ENCODE data around the gene KAT7. TPM values are rescaled to one million over a fixed set of nuclear protein-coding genes. Genes with fewer than 3 reads are reported as not detected.
A peak's percentile ranks its signal among the peaks of the same experiment; 100 is the strongest.

Gene KAT7
- polyA plus RNA-seq, 2 donors = 5.7 to 11.8 TPM

DNA sequence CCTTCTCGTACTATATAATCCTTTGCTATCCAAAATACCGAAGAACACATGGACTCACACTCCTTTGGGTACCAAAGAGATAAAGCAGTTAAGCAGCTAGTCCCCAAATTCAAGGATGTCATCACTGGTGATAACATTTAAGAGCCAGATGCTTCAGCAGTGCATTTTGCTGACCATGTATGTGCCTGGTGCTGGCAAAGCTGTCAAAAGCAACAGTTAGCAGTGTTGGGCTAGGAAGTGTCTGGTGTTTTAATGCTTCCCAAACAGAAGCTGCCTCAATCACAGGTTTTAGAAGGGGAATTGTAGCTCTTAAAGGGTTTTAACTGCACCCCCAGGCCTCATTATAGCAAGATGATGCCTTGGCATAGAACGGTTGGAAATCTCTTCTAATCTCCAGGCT is 29.3 kb upstream of the KAT7 start:
- no peaks in the 10 kb centered on the region for H3K27me3 ChIP-seq (ENCODE audit: control insufficient read depth in 1 of 2, insufficient read depth in 2 of 2, low read length in 2 of 2)
- peaks cover 0 to 11% of the 10 kb centered on the region in 2 donors for H3K4me1 ChIP-seq (ENCODE audit: control insufficient read depth in 2 of 2, insufficient read depth in 2 of 2, low read length in 1 of 2)
- H3K4me3 ChIP-seq (ENCODE audit: low read depth in 1 of 2, low read length in 2 of 2) = no peak overlapping the region
- H3K9me3 ChIP-seq (ENCODE audit: control insufficient read depth in 2 of 2, insufficient read depth in 1 of 2, low read depth in 1 of 2, low read length in 1 of 2) = no peaks in the 10 kb centered on the region
- no peak overlapping the region for H3K27ac ChIP-seq (ENCODE audit: low read depth in 2 of 2, low read length in 1 of 2)
- no peaks in the 10 kb centered on the region for H3K36me3 ChIP-seq (ENCODE audit: control insufficient read depth in 2 of 2, insufficient read depth in 2 of 2, low read length in 1 of 2)
- 73 to 79% methylated on average over 3 of the region's 3 CpGs for WGBS, 2 donors

DNA sequence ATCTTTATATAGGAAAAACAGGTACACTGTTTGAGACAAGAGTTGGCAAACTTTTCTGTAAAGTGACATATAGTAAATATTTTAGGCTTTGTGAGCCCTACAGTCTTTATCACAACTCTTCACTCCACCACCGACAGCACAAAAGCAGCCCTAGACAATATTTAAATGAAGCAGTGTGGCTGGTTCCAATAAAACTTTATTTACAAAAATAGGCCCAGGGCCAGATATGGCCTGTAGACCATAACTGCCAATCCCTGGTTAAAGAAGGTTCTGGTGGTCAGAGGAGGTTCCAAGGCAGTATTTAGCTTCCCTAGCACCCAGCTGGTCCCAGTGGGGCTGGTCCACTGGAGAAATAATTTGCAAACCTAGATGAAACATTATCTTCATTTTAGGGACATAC is 28.2 kb upstream of the KAT7 start:
- Histone ChIP-seq H3K9me3 (ENCODE audit: control insufficient read depth in 2 of 2, insufficient read depth in 1 of 2, low read depth in 1 of 2, low read length in 1 of 2) (no peaks in the 10 kb centered on the region), H3K27ac (ENCODE audit: low read depth in 2 of 2, low read length in 1 of 2) (no peak overlapping the region), H3K4me1 (ENCODE audit: control insufficient read depth in 2 of 2, insufficient read depth in 2 of 2, low read length in 1 of 2) (peaks cover 0 to 11% of the 10 kb centered on the region in 2 donors), H3K27me3 (ENCODE audit: control insufficient read depth in 1 of 2, insufficient read depth in 2 of 2, low read length in 2 of 2) (no peaks in the 10 kb centered on the region), H3K36me3 (ENCODE audit: control insufficient read depth in 2 of 2, insufficient read depth in 2 of 2, low read length in 1 of 2) (no peaks in the 10 kb centered on the region), H3K4me3 (ENCODE audit: low read depth in 1 of 2, low read length in 2 of 2) (no peak overlapping the region)
- WGBS, 2 donors = 71 to 86% methylated on average over 1 of the region's 1 CpG

DNA sequence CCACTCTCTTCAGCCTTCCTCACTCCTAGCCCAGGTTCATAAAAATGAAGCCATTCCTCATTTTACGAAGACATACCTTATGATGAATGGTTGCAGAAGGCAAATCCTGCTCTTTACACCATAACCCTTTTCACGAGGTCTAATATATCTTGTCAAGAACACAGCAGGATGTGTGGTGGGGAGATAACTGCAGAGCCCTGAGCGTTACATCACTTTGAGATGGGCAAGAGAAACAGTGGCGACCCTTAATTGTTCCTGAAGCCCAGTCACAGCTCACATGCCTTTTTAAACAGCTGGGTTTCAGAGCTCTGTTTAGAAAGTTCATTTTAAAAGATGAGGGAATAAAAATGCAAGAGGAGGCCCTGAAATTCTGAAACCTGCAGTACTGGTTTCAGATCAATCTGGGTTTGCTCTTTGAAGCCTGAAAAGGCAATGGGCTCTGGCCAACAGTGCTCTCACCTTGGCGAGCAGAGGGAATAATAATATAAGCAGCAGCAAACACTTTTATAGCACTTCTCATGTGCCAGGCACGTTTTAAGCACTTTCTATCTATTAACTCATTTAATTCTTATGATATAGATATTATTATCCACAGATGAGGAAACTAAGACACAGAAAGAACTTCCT is 27.4 kb upstream of the KAT7 start:
- H3K27me3 ChIP-seq (ENCODE audit: control insufficient read depth in 1 of 2, insufficient read depth in 2 of 2, low read length in 2 of 2) = no peaks in the 10 kb centered on the region
- no peak overlapping the region for H3K4me3 ChIP-seq (ENCODE audit: low read depth in 1 of 2, low read length in 2 of 2)
- no peaks in the 10 kb centered on the region for H3K36me3 ChIP-seq (ENCODE audit: control insufficient read depth in 2 of 2, insufficient read depth in 2 of 2, low read length in 1 of 2)
- H3K9me3 ChIP-seq (ENCODE audit: control insufficient read depth in 2 of 2, insufficient read depth in 1 of 2, low read depth in 1 of 2, low read length in 1 of 2) = no peaks in the 10 kb centered on the region
- 50 to 59% methylated on average over 6 of the region's 6 CpGs for WGBS, 2 donors
- no peak overlapping the region for H3K27ac ChIP-seq (ENCODE audit: low read depth in 2 of 2, low read length in 1 of 2)
- peaks cover 0 to 11% of the 10 kb centered on the region in 2 donors for H3K4me1 ChIP-seq (ENCODE audit: control insufficient read depth in 2 of 2, insufficient read depth in 2 of 2, low read length in 1 of 2)

DNA sequence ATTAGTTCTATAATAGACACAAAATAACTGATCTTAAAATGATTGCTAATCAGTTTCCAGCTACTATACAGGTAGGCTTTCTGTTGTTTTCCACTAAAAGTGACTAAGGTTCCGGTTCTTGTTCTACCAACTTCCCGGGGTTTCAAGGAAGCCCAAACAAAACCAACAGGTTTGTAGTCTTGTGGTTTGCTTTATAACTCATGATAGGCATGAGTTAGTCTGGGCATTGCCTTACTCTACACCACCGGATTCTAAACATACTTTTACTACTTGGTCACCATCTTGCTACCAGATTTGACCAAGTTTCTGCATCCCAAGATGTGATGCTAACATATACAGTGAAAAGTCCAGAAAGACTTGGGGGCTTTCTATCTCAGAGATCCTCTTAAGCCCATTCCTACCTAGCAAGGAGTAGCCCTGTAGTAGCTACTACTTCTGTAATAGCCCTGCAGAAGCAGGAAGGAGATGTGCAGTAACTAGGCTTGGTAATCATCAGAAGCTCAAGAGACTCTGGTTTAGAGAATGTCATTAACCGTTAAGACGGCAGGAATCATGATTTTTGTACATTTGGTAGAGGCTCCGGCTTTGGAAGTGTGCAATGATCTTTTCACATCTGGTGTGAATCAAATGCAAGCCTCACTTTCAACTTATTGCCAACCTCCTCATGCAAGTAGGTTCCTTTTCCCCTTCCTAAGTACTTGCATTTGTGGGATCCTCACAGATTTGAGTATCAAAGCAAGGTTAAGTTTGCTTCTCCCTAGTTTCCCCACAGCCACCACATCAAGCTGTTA is 26.1 kb upstream of the KAT7 start:
- Histone ChIP-seq H3K9me3 (ENCODE audit: control insufficient read depth in 2 of 2, insufficient read depth in 1 of 2, low read depth in 1 of 2, low read length in 1 of 2) (no peaks in the 10 kb centered on the region), H3K4me1 (ENCODE audit: control insufficient read depth in 2 of 2, insufficient read depth in 2 of 2, low read length in 1 of 2) (peaks cover 0 to 9% of the 10 kb centered on the region in 2 donors), H3K4me3 (ENCODE audit: low read depth in 1 of 2, low read length in 2 of 2) (peak overlapping the region in 1 of 2 donors; percentile 91), H3K36me3 (ENCODE audit: control insufficient read depth in 2 of 2, insufficient read depth in 2 of 2, low read length in 1 of 2) (no peaks in the 10 kb centered on the region), H3K27ac (ENCODE audit: low read depth in 2 of 2, low read length in 1 of 2) (peak overlapping the region in 1 of 2 donors; percentile 31), H3K27me3 (ENCODE audit: control insufficient read depth in 1 of 2, insufficient read depth in 2 of 2, low read length in 2 of 2) (no peaks in the 10 kb centered on the region)
- 56 to 64% methylated on average over 6 of the region's 6 CpGs for WGBS, 2 donors

DNA sequence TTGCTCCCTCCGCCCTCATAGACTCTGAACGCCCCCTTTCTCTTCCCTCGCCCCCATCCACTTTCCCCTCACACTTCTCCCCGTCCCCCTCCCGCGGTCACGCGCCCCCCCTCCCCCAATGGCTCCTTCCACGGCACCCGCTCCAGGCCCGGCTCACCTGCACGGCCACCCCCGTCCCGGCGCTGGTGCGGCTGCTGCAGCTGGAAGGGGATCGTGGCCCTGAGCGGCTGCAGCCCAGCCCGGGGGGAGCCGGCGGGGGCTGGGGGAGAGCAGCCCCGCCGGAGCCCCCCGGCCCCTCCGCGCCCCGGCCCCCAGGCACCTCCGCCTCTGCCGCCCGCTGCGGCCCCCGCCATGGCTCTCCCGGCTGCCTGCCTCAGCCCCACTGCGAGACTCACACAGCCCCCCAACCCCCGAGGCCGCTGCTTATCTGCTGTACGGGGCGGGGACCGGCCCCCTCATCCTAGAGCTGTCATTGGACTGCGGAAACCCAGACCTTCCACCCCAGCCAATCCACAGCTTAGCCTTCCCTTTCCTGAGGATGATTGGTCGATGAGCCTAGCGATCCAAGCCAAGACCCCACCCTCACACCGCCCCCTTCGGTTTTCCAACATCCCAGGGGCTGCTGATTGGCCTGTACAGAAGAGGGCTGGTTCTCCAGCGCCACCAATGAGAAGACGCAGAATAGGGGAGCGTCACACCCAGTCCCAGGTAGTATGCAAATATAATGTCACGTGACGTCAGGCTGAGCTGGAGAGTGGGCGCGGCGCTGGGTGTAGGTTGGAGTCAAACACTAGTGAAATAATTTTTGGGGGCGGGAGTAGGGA is 24.5 kb upstream of the KAT7 start, which contains the start of gene FAM117A:
Gene FAM117A, minus strand, starts transcription at position 397 of the 824 bp plus-strand sequence. Its CDS starts 44 bp downstream, at position 353.
- Histone ChIP-seq H3K4me3 (ENCODE audit: low read depth in 1 of 2, low read length in 2 of 2) (peak within 1 kb of the TSS; percentile 72 to 91), H3K4me1 (ENCODE audit: control insufficient read depth in 2 of 2, insufficient read depth in 2 of 2, low read length in 1 of 2) (peaks cover 0 to 8% of the 10 kb centered on the region in 2 donors), H3K9me3 (ENCODE audit: control insufficient read depth in 2 of 2, insufficient read depth in 1 of 2, low read depth in 1 of 2, low read length in 1 of 2) (no peaks in the 10 kb centered on the region), H3K27me3 (ENCODE audit: control insufficient read depth in 1 of 2, insufficient read depth in 2 of 2, low read length in 2 of 2) (no peaks in the 10 kb centered on the region), H3K27ac (ENCODE audit: low read depth in 2 of 2, low read length in 1 of 2) (peak within 1 kb of the TSS; percentile 64 to 69), H3K36me3 (ENCODE audit: control insufficient read depth in 2 of 2, insufficient read depth in 2 of 2, low read length in 1 of 2) (no peaks in the 10 kb centered on the region)
- WGBS, 2 donors = 0 to 1% methylated on average over 48 to 53 of the region's 53 CpGs

DNA sequence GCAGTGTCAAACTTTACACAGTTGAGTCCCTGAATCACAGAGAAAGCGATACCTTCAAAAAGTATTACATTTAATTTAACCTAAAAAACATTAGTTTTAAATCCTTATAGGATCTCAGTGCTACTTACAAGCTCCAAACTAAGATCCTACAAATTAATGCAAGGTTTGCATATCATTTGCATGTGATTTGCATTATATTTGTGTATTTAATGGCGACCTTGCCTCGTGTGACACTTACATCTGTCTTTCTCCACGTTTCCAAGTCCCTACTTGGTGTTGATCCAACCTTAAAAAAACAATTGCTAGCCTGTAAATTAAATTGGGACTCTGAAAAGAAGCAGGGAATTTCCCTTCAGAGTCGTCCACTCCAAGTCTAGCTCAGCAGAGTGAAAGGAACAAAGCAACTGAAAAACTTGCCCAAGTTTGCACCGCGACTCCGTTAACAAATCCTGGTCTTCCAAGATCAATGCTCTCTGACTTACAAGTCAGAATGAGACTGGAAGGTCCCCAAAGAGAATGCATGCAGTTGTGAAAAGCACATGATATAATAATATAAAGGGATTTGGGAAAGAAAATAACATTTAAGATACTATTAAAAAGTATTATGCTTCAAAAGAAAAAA is 23.8 kb upstream of the KAT7 start:
- Histone ChIP-seq H3K4me3 (ENCODE audit: low read depth in 1 of 2, low read length in 2 of 2) (peak overlapping the region in 1 of 2 donors; percentile 91), H3K9me3 (ENCODE audit: control insufficient read depth in 2 of 2, insufficient read depth in 1 of 2, low read depth in 1 of 2, low read length in 1 of 2) (no peaks in the 10 kb centered on the region), H3K27ac (ENCODE audit: low read depth in 2 of 2, low read length in 1 of 2) (no peak overlapping the region), H3K36me3 (ENCODE audit: control insufficient read depth in 2 of 2, insufficient read depth in 2 of 2, low read length in 1 of 2) (no peaks in the 10 kb centered on the region), H3K4me1 (ENCODE audit: control insufficient read depth in 2 of 2, insufficient read depth in 2 of 2, low read length in 1 of 2) (peaks cover 0 to 8% of the 10 kb centered on the region in 2 donors), H3K27me3 (ENCODE audit: control insufficient read depth in 1 of 2, insufficient read depth in 2 of 2, low read length in 2 of 2) (no peaks in the 10 kb centered on the region)
- WGBS, 2 donors = 11 to 15% methylated on average over 8 of the region's 8 CpGs

DNA sequence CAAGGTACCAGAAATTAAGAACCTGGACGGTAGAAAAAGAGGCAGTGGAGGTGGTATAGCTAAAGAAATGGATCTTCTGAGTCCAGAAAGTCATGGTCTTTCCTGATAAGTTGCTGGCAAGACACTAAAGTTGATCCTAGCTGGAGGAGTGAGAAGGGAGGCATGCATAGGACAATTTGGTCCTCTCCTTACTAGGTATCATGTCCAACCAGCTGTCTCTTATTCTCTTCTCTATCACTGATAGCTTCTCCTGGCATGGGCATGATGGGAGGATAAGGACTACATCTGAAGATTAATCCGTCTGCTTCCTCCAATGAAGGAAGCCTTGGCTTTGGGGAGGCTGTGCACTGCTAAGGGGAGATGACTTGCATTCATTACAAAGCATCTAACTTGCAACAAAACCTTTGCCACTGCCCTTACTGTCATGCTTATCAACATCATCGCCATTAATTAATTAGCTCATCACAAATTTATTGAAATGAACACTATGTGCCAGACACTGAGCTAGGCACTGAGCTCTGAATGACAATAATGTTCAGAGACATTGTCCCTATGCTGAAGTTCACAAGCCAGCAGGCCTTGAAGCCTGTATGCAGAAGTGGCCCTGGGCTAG is 21.5 kb upstream of the KAT7 start:
- no peaks in the 10 kb centered on the region for H3K27me3 ChIP-seq (ENCODE audit: control insufficient read depth in 1 of 2, insufficient read depth in 2 of 2, low read length in 2 of 2)
- H3K9me3 ChIP-seq (ENCODE audit: control insufficient read depth in 2 of 2, insufficient read depth in 1 of 2, low read depth in 1 of 2, low read length in 1 of 2) = no peaks in the 10 kb centered on the region
- H3K36me3 ChIP-seq (ENCODE audit: control insufficient read depth in 2 of 2, insufficient read depth in 2 of 2, low read length in 1 of 2) = no peaks in the 10 kb centered on the region
- H3K27ac ChIP-seq (ENCODE audit: low read depth in 2 of 2, low read length in 1 of 2) = no peak overlapping the region
- peaks cover 0 to 8% of the 10 kb centered on the region in 2 donors for H3K4me1 ChIP-seq (ENCODE audit: control insufficient read depth in 2 of 2, insufficient read depth in 2 of 2, low read length in 1 of 2)
- H3K4me3 ChIP-seq (ENCODE audit: low read depth in 1 of 2, low read length in 2 of 2) = no peak overlapping the region
- 75 to 84% methylated on average over 3 of the region's 3 CpGs for WGBS, 2 donors

DNA sequence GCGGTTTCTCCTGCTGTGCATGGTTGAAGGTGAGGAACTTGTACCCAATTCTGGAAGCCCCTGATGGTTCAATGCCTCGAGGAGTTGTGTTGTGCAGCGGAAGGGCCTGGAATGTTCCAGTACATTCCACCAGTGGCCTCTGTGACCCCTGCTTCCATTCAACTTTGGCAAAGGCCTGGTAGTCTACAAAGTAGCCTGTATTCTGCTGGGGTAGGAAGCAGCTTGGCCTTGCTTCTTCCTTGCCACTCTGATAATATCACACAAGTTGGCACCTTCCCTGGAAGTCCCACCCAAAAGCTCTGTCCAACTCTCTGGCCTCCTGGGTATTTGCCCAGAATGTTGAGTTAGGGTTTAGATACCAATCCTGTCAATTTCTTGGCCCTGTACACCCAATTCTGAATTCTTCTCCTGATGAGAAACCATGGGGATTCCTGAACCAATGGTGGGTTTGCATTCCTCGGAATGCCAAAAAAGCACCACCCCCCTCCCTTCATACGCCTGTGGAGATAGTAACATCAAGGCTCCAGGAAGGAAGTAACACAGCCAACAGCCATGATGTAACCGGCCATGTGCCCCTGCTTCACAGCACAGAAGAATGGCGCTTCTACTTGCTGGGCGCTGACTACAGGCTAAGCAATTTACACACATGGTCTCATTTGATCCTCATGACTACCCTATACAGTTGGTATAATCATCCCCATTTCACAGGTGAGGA is 12.8 kb upstream of the KAT7 start:
- H3K36me3 ChIP-seq (ENCODE audit: control insufficient read depth in 2 of 2, insufficient read depth in 2 of 2, low read length in 1 of 2) = no peaks in the 10 kb centered on the region
- H3K9me3 ChIP-seq (ENCODE audit: control insufficient read depth in 2 of 2, insufficient read depth in 1 of 2, low read depth in 1 of 2, low read length in 1 of 2) = no peaks in the 10 kb centered on the region
- peaks cover 0 to 4% of the 10 kb centered on the region in 2 donors for H3K4me1 ChIP-seq (ENCODE audit: control insufficient read depth in 2 of 2, insufficient read depth in 2 of 2, low read length in 1 of 2)
- WGBS, 2 donors = 77 to 78% methylated on average over 8 of the region's 8 CpGs
- H3K4me3 ChIP-seq (ENCODE audit: low read depth in 1 of 2, low read length in 2 of 2) = no peak overlapping the region
- no peaks in the 10 kb centered on the region for H3K27me3 ChIP-seq (ENCODE audit: control insufficient read depth in 1 of 2, insufficient read depth in 2 of 2, low read length in 2 of 2)
- peak overlapping the region; percentile 24 to 26 for H3K27ac ChIP-seq (ENCODE audit: low read depth in 2 of 2, low read length in 1 of 2)

Measured in esophagus (tissue), 2 donors.